Measurements from ENCODE around the gene MBD1. TPM values are rescaled to one million over a fixed set of nuclear protein-coding genes. Genes with fewer than 3 reads are reported as not detected.

MBD1 gene
- total and polyA plus RNA-seq, 12 donors = 29.5 to 59.0 (median 45.1) TPM

- Histone ChIP-seq H3K27me3 (no peaks in the 10 kb centered on the region), H3K4me3 (no peak overlapping the region), H3K27ac (no peak overlapping the region), H3K36me3 (peaks cover 7 to 89% (median 71%) of the 10 kb centered on the region in 9 donors), H3K9me3 (no peaks in the 10 kb centered on the region), H3K4me1 (peaks cover 0 to 20% (median 0%) of the 10 kb centered on the region in 9 donors)
- WGBS, 2 donors = 88 to 93% methylated on average over 5 of the region's 5 CpGs
- ATAC-seq (no peak), DNase-seq (no peak)
- intact Hi-C loops (cut with DNase I) = no loop called here
- TF ChIP-seq CTCF (IDR thresholded peaks at IDR 0.05) = no peak
Measured at GRCh38 chr18:50272568-50272967, 8.8 kb downstream of the MBD1 start.

- no peaks in the 10 kb centered on the region for H3K27me3 ChIP-seq
- ATAC-seq (peak; percentile 57 to 89 (median 83)), DNase-seq (peak; percentile 84 to 87)
- peak; percentile 54 to 87 (median 79) for TF ChIP-seq CTCF (IDR thresholded peaks at IDR 0.05)
- peak overlapping the region in 9 of 10 donors; percentile 73 to 91 (median 86) for H3K27ac ChIP-seq
- intact Hi-C loops (cut with DNase I) = loop anchor here in 2 of 10 donors (10.0 kb wide), 1 partner anchor 107 kb away; the partner anchor contains the start of gene SKA1 (in 2 of the 2)
- peaks cover 0 to 36% (median 15%) of the 10 kb centered on the region in 9 donors for H3K4me1 ChIP-seq
- H3K36me3 ChIP-seq = peaks cover 0 to 45% (median 32%) of the 10 kb centered on the region in 9 donors
- 13 to 18% methylated on average over 56 of the region's 56 CpGs for WGBS, 2 donors
- no peaks in the 10 kb centered on the region for H3K9me3 ChIP-seq
- peak overlapping the region; percentile 40 to 70 (median 64) for H3K4me3 ChIP-seq
Measured at GRCh38 chr18:50268022-50268747, 13.1 kb downstream of the MBD1 start.

GRCh38 chr18:50266248-50266704 lies 15.0 kb downstream of the MBD1 start, which contains the start of gene CFAP53:
CFAP53 (minus strand) TSS chr18:50266495; CDS start chr18:50266404, 91 bp downstream.
- Histone ChIP-seq H3K27ac (peak within 1 kb of the TSS in 7 of 10 donors; percentile 31 to 69 (median 40)), H3K9me3 (no peaks in the 10 kb centered on the region), H3K36me3 (peaks cover 0 to 26% (median 15%) of the 10 kb centered on the region in 9 donors), H3K27me3 (no peaks in the 10 kb centered on the region), H3K4me3 (peak within 1 kb of the TSS; percentile 27 to 74 (median 70)), H3K4me1 (peaks cover 0 to 36% (median 15%) of the 10 kb centered on the region in 9 donors)
- DNase-seq = peak; percentile 94 to 95
- intact Hi-C loops (cut with DNase I) = loop anchor here in 2 of 10 donors (10.0 kb wide), 1 partner anchor 109 kb away; the partner anchor contains the start of gene SKA1 (in 2 of the 2)
- peak; percentile 97 to 99 (median 98) for ATAC-seq
- TF ChIP-seq CTCF (IDR thresholded peaks at IDR 0.05) = no peak
- WGBS, 2 donors = 0% methylated on average over 37 of the region's 37 CpGs

GRCh38 chr18:50262977-50263376 lies 18.3 kb downstream of the MBD1 start:
- Histone ChIP-seq H3K4me1 (peaks cover 0 to 24% (median 15%) of the 10 kb centered on the region in 9 donors), H3K27me3 (no peaks in the 10 kb centered on the region), H3K4me3 (no peak overlapping the region), H3K36me3 (no peaks in the 10 kb centered on the region), H3K9me3 (peaks cover 0 to 6% (median 0%) of the 10 kb centered on the region in 11 donors), H3K27ac (no peak overlapping the region)
- ATAC-seq (no peak), DNase-seq (no peak)
- intact Hi-C loops (cut with DNase I) = loop anchor here in 2 of 10 donors (10.0 kb wide), 1 partner anchor 112 kb away; the partner anchor contains the start of gene SKA1 (in 2 of the 2)
- TF ChIP-seq CTCF (IDR thresholded peaks at IDR 0.05) = no peak
